Osteoblast (primary cell): ENCODE measurements around the gene RPL10A. TPM values are rescaled to one million over a fixed set of nuclear protein-coding genes. Genes with fewer than 3 reads are reported as not detected.

ENCODE experiments used
- DNase-seq: peaks from one replicate; pipeline ENCODE4 v3.0.0; 2011; ENCODE audit warnings: low spot score, mixed read lengths; ENCODE audit not compliant: insufficient read length; ENCODE audit errors: missing footprints
- H2AFZ ChIP-seq: 2 replicates; pipeline ENCODE4 v1.6.0; 2011; ENCODE audit warnings: mild to moderate bottlenecking, low read length
- H3K27ac ChIP-seq: 2 replicates; pipeline ENCODE4 v1.5.1; 2011; ENCODE audit warnings: mild to moderate bottlenecking, low read depth, low read length, moderate library complexity
- H3K27me3 ChIP-seq: 2 replicates; pipeline ENCODE4 v1.6.0; 2012; ENCODE audit warnings: mild to moderate bottlenecking, control low read depth, inconsistent platforms, low read length, moderate library complexity; ENCODE audit not compliant: insufficient read depth
- H3K36me3 ChIP-seq: 2 replicates; pipeline ENCODE4 v1.5.1; 2011; ENCODE audit warnings: mild to moderate bottlenecking, low read length, control low read depth, moderate library complexity; ENCODE audit not compliant: insufficient read depth
- H3K4me1 ChIP-seq: 2 replicates; pipeline ENCODE4 v1.5.1; 2011; ENCODE audit warnings: mild to moderate bottlenecking, low read length, control low read depth, moderate library complexity; ENCODE audit not compliant: insufficient read depth
- H3K4me2 ChIP-seq: 2 replicates; pipeline ENCODE4 v1.6.0; 2011; ENCODE audit warnings: mild to moderate bottlenecking, low read length; ENCODE audit not compliant: insufficient read depth
- H3K4me3 ChIP-seq: fragments of 200-600 bp; sonication (generic); 3 replicates; pipeline ENCODE4 v1.5.1; 2012; ENCODE audit warnings: mild to moderate bottlenecking, low read length, inconsistent platforms; ENCODE audit not compliant: insufficient read depth
- H3K79me2 ChIP-seq: 2 replicates; pipeline ENCODE4 v1.6.0; 2012; ENCODE audit warnings: mild to moderate bottlenecking, low read length, control low read depth, inconsistent platforms; ENCODE audit not compliant: insufficient read depth
- H3K9me3 ChIP-seq: 2 replicates; pipeline ENCODE4 v1.5.1; 2011; ENCODE audit warnings: low read depth, low read length, control low read depth
- H4K20me1 ChIP-seq: 2 replicates; pipeline ENCODE4 v1.6.0; 2012; ENCODE audit warnings: mild to moderate bottlenecking, low read length, control low read depth; ENCODE audit not compliant: insufficient read depth
- total RNA-seq: library from RNA; depleted of rRNA; stranded (reverse); fragments of >200 nt; gene quantifications from 2 replicates; pipeline ENCODE4 v1.2.3, GENCODE V29; 2012
- TF ChIP-seq, protein P1 (sequence below): IDR thresholded peaks from 2 replicates; pipeline ENCODE4 v1.5.1; 2011; ENCODE audit warnings: mild to moderate bottlenecking, low read depth, low read length, moderate library complexity; ENCODE audit errors: extremely low read depth

The RPL10A gene
- total RNA-seq, 1 donor = 1,373 TPM

DNA sequence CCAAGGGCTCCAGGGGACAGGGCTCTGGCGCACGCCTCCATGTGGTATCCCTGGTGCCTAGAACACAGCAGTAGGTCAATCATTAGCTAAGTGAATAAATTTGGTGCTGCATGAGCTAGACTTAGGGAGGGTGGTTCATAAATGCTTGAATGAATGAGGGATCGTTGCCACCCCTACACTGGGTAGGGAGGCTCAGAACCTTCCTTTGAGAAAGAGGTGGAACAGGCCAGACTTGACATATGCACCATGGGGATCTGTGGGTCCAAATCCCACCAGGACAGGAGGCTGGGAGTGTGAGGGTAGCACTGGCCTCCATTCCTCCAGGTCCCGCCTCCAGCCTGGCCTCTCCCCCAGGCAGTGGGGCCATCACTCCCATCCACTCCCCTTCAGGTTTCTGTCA is 14.9 kb downstream of the RPL10A start:
- peaks cover 38% of the 10 kb centered on the region for H3K79me2 ChIP-seq
- H3K27me3 ChIP-seq = no peaks in the 10 kb centered on the region
- no peak overlapping the region for H3K27ac ChIP-seq
- peaks cover 22% of the 10 kb centered on the region for H3K4me1 ChIP-seq
- peaks cover 15% of the 10 kb centered on the region for H4K20me1 ChIP-seq
- TF ChIP-seq, protein P1, sequence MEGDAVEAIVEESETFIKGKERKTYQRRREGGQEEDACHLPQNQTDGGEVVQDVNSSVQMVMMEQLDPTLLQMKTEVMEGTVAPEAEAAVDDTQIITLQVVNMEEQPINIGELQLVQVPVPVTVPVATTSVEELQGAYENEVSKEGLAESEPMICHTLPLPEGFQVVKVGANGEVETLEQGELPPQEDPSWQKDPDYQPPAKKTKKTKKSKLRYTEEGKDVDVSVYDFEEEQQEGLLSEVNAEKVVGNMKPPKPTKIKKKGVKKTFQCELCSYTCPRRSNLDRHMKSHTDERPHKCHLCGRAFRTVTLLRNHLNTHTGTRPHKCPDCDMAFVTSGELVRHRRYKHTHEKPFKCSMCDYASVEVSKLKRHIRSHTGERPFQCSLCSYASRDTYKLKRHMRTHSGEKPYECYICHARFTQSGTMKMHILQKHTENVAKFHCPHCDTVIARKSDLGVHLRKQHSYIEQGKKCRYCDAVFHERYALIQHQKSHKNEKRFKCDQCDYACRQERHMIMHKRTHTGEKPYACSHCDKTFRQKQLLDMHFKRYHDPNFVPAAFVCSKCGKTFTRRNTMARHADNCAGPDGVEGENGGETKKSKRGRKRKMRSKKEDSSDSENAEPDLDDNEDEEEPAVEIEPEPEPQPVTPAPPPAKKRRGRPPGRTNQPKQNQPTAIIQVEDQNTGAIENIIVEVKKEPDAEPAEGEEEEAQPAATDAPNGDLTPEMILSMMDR = no peak
- no peaks in the 10 kb centered on the region for H3K9me3 ChIP-seq
- peaks cover 18% of the 10 kb centered on the region for H3K36me3 ChIP-seq
- H3K4me3 ChIP-seq = no peak overlapping the region
- DNase-seq = peak; percentile 62
- no peak overlapping the region for H2AFZ ChIP-seq
- no peak overlapping the region for H3K4me2 ChIP-seq

DNA sequence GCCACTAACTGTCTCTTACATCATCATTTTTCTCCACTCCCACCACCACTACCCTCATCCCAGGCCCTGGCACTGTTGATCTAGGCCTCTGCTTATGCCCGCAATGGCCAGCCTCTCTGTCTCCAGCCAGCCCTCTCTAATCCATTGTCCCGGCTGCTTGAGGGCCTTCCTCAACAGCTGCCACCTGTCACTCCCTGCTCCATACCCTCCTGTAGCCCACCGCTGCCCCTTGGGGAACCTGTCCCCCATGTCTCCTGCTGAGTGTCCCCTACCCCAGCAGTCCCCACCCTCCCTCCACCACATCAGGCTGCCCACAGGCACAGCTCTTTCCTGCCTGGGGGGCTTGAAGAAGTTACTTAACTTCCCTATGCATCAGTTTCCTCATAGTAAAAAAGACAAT is 15.3 kb downstream of the RPL10A start:
- Histone ChIP-seq H3K27ac (no peak overlapping the region), H3K36me3 (peaks cover 15% of the 10 kb centered on the region), H3K9me3 (no peaks in the 10 kb centered on the region), H3K79me2 (peaks cover 42% of the 10 kb centered on the region), H3K4me2 (no peak overlapping the region), H2AFZ (no peak overlapping the region), H4K20me1 (peaks cover 15% of the 10 kb centered on the region), H3K4me1 (peaks cover 26% of the 10 kb centered on the region), H3K4me3 (no peak overlapping the region), H3K27me3 (no peaks in the 10 kb centered on the region)
- no peak for DNase-seq
- TF ChIP-seq, protein P1 = no peak

DNA sequence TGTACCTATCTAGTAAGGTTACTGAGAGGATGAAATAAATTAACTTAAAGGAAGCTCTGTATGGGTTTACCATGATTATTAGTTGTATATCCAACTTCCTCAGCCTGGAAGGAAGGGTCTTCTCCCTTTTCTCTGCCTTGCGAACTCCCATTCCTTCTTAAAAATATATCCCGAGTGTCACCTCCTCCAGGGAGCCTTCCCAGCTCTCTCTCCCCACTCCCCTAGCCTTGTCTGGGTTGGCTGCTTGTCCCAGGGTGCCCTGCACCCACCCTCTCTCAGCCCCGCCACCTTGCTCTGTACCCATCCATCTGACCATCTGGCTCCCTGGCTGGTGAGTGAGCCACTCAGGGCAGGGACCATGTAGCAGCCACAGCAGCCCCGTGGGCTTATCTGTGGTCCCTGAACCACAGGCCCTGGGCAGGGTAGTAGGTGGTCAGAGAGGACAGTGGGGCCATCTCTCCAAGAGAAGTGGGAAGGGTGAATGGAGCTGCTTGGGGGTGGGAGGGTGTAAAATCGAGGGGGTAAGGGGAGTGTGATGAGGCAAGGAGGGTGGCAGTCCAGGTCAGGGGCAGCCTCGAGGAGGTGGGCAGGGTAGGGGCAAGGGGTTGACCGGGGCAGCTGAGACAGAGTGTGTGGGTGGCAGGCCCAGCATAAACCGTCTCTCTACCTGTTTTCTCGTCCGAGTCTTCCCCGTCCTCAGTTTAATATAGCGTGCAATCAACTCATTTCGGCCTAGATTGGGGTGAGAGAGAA is 15.9 kb downstream of the RPL10A start:
- Histone ChIP-seq H3K4me3 (no peak overlapping the region), H3K27me3 (no peaks in the 10 kb centered on the region), H3K27ac (no peak overlapping the region), H3K79me2 (peaks cover 43% of the 10 kb centered on the region), H4K20me1 (peaks cover 15% of the 10 kb centered on the region), H3K36me3 (peaks cover 15% of the 10 kb centered on the region), H3K4me1 (peaks cover 26% of the 10 kb centered on the region), H3K9me3 (no peaks in the 10 kb centered on the region), H2AFZ (no peak overlapping the region), H3K4me2 (no peak overlapping the region)
- TF ChIP-seq, protein P1 = no peak
- DNase-seq = peak; percentile 75

DNA sequence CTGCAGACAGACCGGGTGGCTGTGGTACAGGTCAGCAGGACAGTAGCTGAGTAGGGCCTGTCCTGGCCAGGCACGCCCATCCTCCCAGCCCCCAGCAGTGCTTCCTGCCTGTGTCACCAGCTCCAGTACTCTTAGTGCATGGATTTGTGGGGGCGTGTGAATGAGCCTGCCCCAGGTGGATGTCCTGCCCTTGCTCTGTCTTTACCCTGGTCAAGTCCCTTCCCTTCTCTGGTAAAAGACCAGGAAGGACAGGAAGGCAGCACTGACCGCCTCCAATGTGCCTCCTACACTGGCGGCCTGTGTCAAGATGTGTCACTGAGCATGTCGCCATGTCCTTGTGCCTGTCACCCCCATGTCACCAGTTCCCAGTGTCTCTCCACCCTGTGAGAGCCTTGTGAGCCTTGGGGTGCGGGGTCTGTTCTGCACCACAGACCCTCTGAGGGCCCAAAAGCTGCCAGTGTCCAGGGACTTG is 16.8 kb downstream of the RPL10A start:
- peak overlapping the region; percentile 53 for H3K4me2 ChIP-seq
- H2AFZ ChIP-seq = no peak overlapping the region
- peaks cover 15% of the 10 kb centered on the region for H4K20me1 ChIP-seq
- peak overlapping the region; percentile 63 for H3K27ac ChIP-seq
- peaks cover 15% of the 10 kb centered on the region for H3K36me3 ChIP-seq
- H3K79me2 ChIP-seq = peaks cover 50% of the 10 kb centered on the region
- no peaks in the 10 kb centered on the region for H3K9me3 ChIP-seq
- peaks cover 30% of the 10 kb centered on the region for H3K4me1 ChIP-seq
- peak overlapping the region; percentile 13 for H3K4me3 ChIP-seq
- TF ChIP-seq, protein P1 = no peak
- H3K27me3 ChIP-seq = no peaks in the 10 kb centered on the region
- peak; percentile 93 for DNase-seq
